ENCODE results near the gene SYTL5. TPM values are rescaled to one million over a fixed set of nuclear protein-coding genes. Genes with fewer than 3 reads are reported as not detected.
"Not testable (repeated sequence)": the region's sequence is repeated elsewhere in the genome, so short reads cannot be mapped to it uniquely, and the experiment has no call there.

SYTL5 gene
- total RNA-seq, 1 donor from 2014 or later, result not detected

DNA sequence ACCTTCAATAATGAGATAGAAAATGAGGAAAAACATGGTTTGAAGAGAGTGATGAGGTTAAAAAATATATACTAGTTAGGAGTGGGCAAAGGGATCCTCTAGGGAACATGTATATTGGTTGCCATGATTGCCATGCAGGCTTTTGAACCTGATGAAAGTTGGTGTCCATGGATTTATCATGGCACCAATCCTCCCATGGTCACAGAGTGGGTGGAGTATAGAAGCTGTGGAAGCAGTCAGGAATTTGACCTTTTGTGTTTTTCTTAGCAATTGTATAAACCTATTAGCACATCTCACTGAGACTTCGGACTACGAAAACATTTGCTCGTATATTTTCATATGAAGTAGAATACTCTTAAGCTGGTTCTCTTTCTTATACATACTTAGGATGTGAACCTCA, 30.9 kb upstream of the SYTL5 start:
- DNase-seq, result no peak
- no peak overlapping the region for H3K4me3 Mint-ChIP-seq (ENCODE audit: unreplicated experiment)
- H3K27ac Mint-ChIP-seq (ENCODE audit: unreplicated experiment), result no peak overlapping the region
- no peaks in the 10 kb centered on the region for H3K27me3 Mint-ChIP-seq (ENCODE audit: unreplicated experiment)
- no peaks in the 10 kb centered on the region for H3K36me3 Mint-ChIP-seq (ENCODE audit: unreplicated experiment)
- H3K9me3 Mint-ChIP-seq (ENCODE audit: unreplicated experiment), result peaks cover 1% of the 10 kb centered on the region
- TF ChIP-seq, protein P1, sequence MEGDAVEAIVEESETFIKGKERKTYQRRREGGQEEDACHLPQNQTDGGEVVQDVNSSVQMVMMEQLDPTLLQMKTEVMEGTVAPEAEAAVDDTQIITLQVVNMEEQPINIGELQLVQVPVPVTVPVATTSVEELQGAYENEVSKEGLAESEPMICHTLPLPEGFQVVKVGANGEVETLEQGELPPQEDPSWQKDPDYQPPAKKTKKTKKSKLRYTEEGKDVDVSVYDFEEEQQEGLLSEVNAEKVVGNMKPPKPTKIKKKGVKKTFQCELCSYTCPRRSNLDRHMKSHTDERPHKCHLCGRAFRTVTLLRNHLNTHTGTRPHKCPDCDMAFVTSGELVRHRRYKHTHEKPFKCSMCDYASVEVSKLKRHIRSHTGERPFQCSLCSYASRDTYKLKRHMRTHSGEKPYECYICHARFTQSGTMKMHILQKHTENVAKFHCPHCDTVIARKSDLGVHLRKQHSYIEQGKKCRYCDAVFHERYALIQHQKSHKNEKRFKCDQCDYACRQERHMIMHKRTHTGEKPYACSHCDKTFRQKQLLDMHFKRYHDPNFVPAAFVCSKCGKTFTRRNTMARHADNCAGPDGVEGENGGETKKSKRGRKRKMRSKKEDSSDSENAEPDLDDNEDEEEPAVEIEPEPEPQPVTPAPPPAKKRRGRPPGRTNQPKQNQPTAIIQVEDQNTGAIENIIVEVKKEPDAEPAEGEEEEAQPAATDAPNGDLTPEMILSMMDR (IDR thresholded peaks at IDR 0.05; ENCODE audit: partially characterized antibody, unreplicated experiment), result no peak
- no peaks in the 10 kb centered on the region for H3K4me1 Mint-ChIP-seq (ENCODE audit: low read depth, unreplicated experiment)

DNA sequence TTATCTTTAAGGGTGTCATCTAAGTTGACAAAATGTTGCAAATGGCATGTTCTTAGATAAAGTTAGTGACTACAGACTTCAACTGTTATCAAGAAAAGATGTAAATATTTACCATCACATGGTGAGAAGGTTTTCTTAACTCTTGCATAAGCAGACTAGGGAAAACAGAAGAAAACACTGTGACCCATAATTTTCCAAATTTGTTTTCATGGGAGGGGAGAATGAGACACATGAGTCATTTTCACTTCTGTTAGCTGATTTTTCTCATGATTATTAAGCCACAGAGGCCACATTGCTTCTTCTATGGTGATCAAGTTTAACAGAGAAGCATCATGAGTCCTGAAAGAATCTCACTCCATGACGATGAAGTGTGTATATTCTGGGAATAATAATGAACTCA, 30.2 kb upstream of the SYTL5 start:
- Mint-ChIP-seq H3K4me1 (ENCODE audit: low read depth, unreplicated experiment) (no peaks in the 10 kb centered on the region), H3K27me3 (ENCODE audit: unreplicated experiment) (no peaks in the 10 kb centered on the region), H3K9me3 (ENCODE audit: unreplicated experiment) (peaks cover 1% of the 10 kb centered on the region), H3K27ac (ENCODE audit: unreplicated experiment) (no peak overlapping the region), H3K4me3 (ENCODE audit: unreplicated experiment) (no peak overlapping the region), H3K36me3 (ENCODE audit: unreplicated experiment) (no peaks in the 10 kb centered on the region)
- TF ChIP-seq, protein P1 (IDR thresholded peaks at IDR 0.05; ENCODE audit: partially characterized antibody, unreplicated experiment), result no peak
- no peak for DNase-seq

DNA sequence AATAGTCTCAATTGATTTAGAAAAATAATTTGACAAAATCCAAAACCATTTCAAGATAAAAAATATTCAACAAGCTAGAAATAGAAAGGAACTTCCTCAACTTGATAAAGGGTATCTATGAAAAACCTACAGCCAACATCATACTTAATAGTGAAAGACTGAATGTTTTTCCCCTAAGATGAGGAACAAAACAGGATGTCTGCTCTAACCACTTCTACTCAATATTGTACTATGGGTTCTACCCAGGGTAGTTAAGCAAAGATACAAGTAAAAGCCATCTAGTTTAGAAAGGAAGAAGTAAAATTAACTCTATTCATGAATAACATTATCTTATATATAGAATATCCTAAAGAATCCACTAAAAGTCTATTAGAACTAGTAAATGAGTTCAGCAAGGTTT, 21.5 kb upstream of the SYTL5 start:
- Mint-ChIP-seq H3K36me3 (ENCODE audit: unreplicated experiment) (no peaks in the 10 kb centered on the region), H3K4me1 (ENCODE audit: low read depth, unreplicated experiment) (no peaks in the 10 kb centered on the region), H3K27me3 (ENCODE audit: unreplicated experiment) (no peaks in the 10 kb centered on the region), H3K4me3 (ENCODE audit: unreplicated experiment) (no peak overlapping the region), H3K9me3 (ENCODE audit: unreplicated experiment) (peaks cover 1% of the 10 kb centered on the region), H3K27ac (ENCODE audit: unreplicated experiment) (no peak overlapping the region)
- TF ChIP-seq, protein P1 (IDR thresholded peaks at IDR 0.05; ENCODE audit: partially characterized antibody, unreplicated experiment), result no peak
- DNase-seq, result no peak

DNA sequence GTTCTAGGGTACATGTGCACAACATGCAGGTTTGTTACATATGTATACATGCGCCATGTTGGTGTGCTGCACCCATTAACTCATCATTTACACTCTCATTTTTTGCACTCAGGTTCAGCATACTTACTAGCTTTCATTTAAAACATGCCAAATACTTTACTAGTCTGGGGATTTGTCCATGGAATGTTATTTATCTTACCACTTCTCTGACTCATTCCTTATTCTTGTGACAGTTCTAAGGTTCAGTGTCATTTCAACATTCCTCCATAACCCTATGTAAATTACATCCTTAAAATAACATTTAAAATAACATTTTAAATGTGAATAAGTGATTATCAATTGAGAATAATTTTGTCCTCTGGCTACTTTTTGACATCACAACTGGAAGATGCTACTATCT, 19.5 kb upstream of the SYTL5 start:
- H3K36me3 Mint-ChIP-seq (ENCODE audit: unreplicated experiment), result no peaks in the 10 kb centered on the region
- no peak overlapping the region for H3K4me3 Mint-ChIP-seq (ENCODE audit: unreplicated experiment)
- H3K4me1 Mint-ChIP-seq (ENCODE audit: low read depth, unreplicated experiment), result no peaks in the 10 kb centered on the region
- TF ChIP-seq, protein P1 (IDR thresholded peaks at IDR 0.05; ENCODE audit: partially characterized antibody, unreplicated experiment), result no peak
- H3K27ac Mint-ChIP-seq (ENCODE audit: unreplicated experiment), result no peak overlapping the region
- peaks cover 1% of the 10 kb centered on the region for H3K9me3 Mint-ChIP-seq (ENCODE audit: unreplicated experiment)
- no peaks in the 10 kb centered on the region for H3K27me3 Mint-ChIP-seq (ENCODE audit: unreplicated experiment)
- DNase-seq, result no peak

DNA sequence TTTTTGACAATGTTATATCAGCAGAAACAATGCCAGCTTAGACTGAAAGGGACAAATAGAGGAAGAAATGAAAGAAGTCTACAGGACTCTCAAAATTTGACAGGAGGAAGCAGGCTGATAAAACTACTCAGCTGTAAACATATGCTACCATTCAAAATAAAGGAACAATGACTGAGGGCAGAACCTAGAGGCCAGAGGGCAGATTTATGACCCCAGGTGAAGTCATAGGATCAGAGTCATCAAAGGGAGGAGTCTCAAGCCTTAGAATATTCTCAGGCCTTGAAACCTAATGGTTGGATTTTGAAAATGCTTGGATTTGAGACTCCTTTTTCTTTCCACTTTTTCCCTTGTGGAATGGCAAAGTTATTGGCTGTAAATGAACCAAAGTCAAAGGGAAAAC, 17.0 kb upstream of the SYTL5 start:
- no peak overlapping the region for H3K4me3 Mint-ChIP-seq (ENCODE audit: unreplicated experiment)
- H3K9me3 Mint-ChIP-seq (ENCODE audit: unreplicated experiment), result peaks cover 1% of the 10 kb centered on the region
- H3K27me3 Mint-ChIP-seq (ENCODE audit: unreplicated experiment), result no peaks in the 10 kb centered on the region
- no peaks in the 10 kb centered on the region for H3K36me3 Mint-ChIP-seq (ENCODE audit: unreplicated experiment)
- DNase-seq, result no peak
- no peaks in the 10 kb centered on the region for H3K4me1 Mint-ChIP-seq (ENCODE audit: low read depth, unreplicated experiment)
- no peak overlapping the region for H3K27ac Mint-ChIP-seq (ENCODE audit: unreplicated experiment)
- TF ChIP-seq, protein P1 (IDR thresholded peaks at IDR 0.05; ENCODE audit: partially characterized antibody, unreplicated experiment), result no peak

DNA sequence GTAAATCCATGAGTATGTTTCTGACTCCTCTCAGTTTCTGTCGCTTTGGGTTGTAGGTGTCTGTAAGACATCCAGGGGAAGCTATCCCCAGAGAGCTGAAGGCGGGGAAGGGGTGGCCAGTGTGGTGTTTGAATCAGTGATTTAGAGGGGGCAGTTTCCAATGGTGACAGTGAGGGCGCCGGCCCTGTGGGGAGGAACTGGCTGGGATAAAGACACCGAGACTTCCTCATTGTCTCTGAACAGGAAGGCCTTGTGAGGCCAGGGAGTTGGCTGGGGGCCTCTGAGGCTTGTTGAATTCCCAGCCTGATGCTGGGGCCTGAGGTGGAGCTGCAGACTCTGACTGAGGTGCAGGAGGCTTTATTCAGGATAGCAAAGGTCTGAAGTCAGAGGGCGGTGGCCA, 15.1 kb upstream of the SYTL5 start:
- H3K36me3 Mint-ChIP-seq (ENCODE audit: unreplicated experiment); H3K27me3 Mint-ChIP-seq (ENCODE audit: unreplicated experiment); H3K27ac Mint-ChIP-seq (ENCODE audit: unreplicated experiment); H3K4me3 Mint-ChIP-seq (ENCODE audit: unreplicated experiment); H3K9me3 Mint-ChIP-seq (ENCODE audit: unreplicated experiment); H3K4me1 Mint-ChIP-seq (ENCODE audit: low read depth, unreplicated experiment); DNase-seq: not testable (repeated sequence)

Data from glutamatergic neuron (in vitro differentiated cells).